ENCODE measurements around the gene GALNT17.

GALNT17 gene

DNA sequence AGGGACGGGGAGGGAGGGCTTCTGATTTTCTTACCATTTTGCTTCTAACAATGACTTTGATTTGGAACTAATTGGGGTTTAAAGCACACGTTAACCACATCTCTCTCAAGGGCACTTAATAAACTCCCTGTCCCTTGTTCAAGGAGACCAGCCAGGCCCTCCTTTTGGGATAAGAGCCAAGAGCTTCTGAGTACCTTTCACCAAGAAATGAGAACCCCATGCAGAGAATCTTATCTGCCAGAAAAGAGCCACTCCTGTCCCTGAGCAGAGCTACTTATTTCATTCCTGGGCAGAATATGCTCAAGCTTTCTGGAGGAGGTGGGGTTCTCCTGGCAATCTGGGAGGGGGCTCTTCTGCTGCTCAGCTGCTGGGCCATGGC, 574.6 kb downstream of the GALNT17 start:
- Histone ChIP-seq H3K27ac (ENCODE audit: low read depth, low read length) (no peak overlapping the region), H3K36me3 (ENCODE audit: control insufficient read depth, insufficient read depth, low read length) (no peaks in the 10 kb centered on the region), H3K4me3 (ENCODE audit: low read length) (no peak overlapping the region), H3K9ac (ENCODE audit: low read length) (no peak overlapping the region), H3K4me1 (ENCODE audit: control insufficient read depth, insufficient read depth, low read length) (no peaks in the 10 kb centered on the region), H3K27me3 (ENCODE audit: control insufficient read depth, insufficient read depth, low read length) (no peaks in the 10 kb centered on the region)

DNA sequence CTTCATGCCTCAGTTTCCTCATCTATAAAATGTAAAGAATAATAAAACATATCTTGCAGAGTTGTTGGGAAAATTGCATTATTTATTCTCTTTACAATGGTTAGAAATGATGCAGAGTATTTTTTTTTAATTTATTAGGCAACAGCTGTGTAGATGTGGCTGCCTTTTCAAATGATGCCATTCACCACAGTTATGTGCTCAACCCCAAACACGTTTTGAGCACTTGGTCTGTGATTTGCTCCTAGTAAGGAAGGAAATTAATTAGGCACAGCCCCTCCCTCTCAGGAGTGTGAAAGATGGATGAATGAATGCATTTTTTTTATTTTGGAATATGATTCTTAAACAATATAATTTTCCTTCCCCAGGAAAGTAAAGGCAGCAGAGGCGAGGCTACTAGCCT, 575.1 kb downstream of the GALNT17 start:
- no peak overlapping the region for H3K4me3 ChIP-seq (ENCODE audit: low read length)
- no peaks in the 10 kb centered on the region for H3K36me3 ChIP-seq (ENCODE audit: control insufficient read depth, insufficient read depth, low read length)

GRCh38 chr7:71708710-71709109, 576.8 kb downstream of the GALNT17 start:
- H3K4me1 ChIP-seq (ENCODE audit: control insufficient read depth, insufficient read depth, low read length) = no peaks in the 10 kb centered on the region
- H3K9ac ChIP-seq (ENCODE audit: low read length) = no peak overlapping the region

More for the DNA sequence above, 575.1 kb downstream of the GALNT17 start:
- Histone ChIP-seq H3K9ac (ENCODE audit: low read length) (no peak overlapping the region), H3K4me1 (ENCODE audit: control insufficient read depth, insufficient read depth, low read length) (no peaks in the 10 kb centered on the region), H3K27me3 (ENCODE audit: control insufficient read depth, insufficient read depth, low read length) (no peaks in the 10 kb centered on the region), H3K27ac (ENCODE audit: low read depth, low read length) (no peak overlapping the region)

GRCh38 chr7:71710442-71710841, 578.5 kb downstream of the GALNT17 start:
- Histone ChIP-seq H3K4me3 (ENCODE audit: low read length) (no peak overlapping the region), H3K36me3 (ENCODE audit: control insufficient read depth, insufficient read depth, low read length) (no peaks in the 10 kb centered on the region), H3K4me1 (ENCODE audit: control insufficient read depth, insufficient read depth, low read length) (no peaks in the 10 kb centered on the region), H3K27me3 (ENCODE audit: control insufficient read depth, insufficient read depth, low read length) (no peaks in the 10 kb centered on the region), H3K27ac (ENCODE audit: low read depth, low read length) (no peak overlapping the region), H3K9ac (ENCODE audit: low read length) (no peak overlapping the region)

More at GRCh38 chr7:71708710-71709109, 576.8 kb downstream of the GALNT17 start:
- Histone ChIP-seq H3K27ac (ENCODE audit: low read depth, low read length) (no peak overlapping the region), H3K4me3 (ENCODE audit: low read length) (no peak overlapping the region), H3K27me3 (ENCODE audit: control insufficient read depth, insufficient read depth, low read length) (no peaks in the 10 kb centered on the region), H3K36me3 (ENCODE audit: control insufficient read depth, insufficient read depth, low read length) (no peaks in the 10 kb centered on the region)

- Histone ChIP-seq H3K27ac (ENCODE audit: low read depth, low read length) (no peak overlapping the region), H3K4me3 (ENCODE audit: low read length) (no peak overlapping the region), H3K27me3 (ENCODE audit: control insufficient read depth, insufficient read depth, low read length) (no peaks in the 10 kb centered on the region), H3K4me1 (ENCODE audit: control insufficient read depth, insufficient read depth, low read length) (no peaks in the 10 kb centered on the region), H3K36me3 (ENCODE audit: control insufficient read depth, insufficient read depth, low read length) (no peaks in the 10 kb centered on the region), H3K9ac (ENCODE audit: low read length) (no peak overlapping the region)
Measured at GRCh38 chr7:71712653-71713180, 580.8 kb downstream of the GALNT17 start.

DNA sequence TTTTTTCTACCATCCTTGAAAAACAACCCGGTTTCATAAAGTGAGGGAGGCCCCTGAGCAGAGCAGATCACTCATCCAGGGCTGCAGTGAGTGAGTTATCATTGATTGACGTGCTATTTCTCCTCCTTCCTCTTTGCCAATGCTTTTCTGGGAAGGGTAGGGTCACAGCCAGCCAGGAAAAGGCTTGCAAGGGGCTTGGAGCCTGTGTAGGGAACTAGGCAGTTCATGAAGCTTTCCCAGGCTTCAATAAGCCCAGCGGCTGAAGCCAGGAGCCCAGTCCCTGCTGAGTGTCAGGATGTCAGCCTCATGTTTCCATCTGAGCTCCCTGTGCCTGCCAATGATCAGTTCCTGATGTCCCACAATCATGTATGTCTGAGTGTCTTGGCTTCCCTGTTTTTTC, 584.7 kb downstream of the GALNT17 start:
- Histone ChIP-seq H3K4me3 (ENCODE audit: low read length) (no peak overlapping the region), H3K9ac (ENCODE audit: low read length) (no peak overlapping the region), H3K4me1 (ENCODE audit: control insufficient read depth, insufficient read depth, low read length) (no peaks in the 10 kb centered on the region), H3K27ac (ENCODE audit: low read depth, low read length) (no peak overlapping the region), H3K36me3 (ENCODE audit: control insufficient read depth, insufficient read depth, low read length) (no peaks in the 10 kb centered on the region), H3K27me3 (ENCODE audit: control insufficient read depth, insufficient read depth, low read length) (no peaks in the 10 kb centered on the region)

GRCh38 chr7:71718563-71718962, 586.6 kb downstream of the GALNT17 start:
- no peaks in the 10 kb centered on the region for H3K27me3 ChIP-seq (ENCODE audit: control insufficient read depth, insufficient read depth, low read length)
- H3K4me1 ChIP-seq (ENCODE audit: control insufficient read depth, insufficient read depth, low read length) = no peaks in the 10 kb centered on the region
- no peak overlapping the region for H3K9ac ChIP-seq (ENCODE audit: low read length)
- H3K36me3 ChIP-seq (ENCODE audit: control insufficient read depth, insufficient read depth, low read length) = no peaks in the 10 kb centered on the region
- H3K4me3 ChIP-seq (ENCODE audit: low read length) = no peak overlapping the region
- H3K27ac ChIP-seq (ENCODE audit: low read depth, low read length) = no peak overlapping the region

GRCh38 chr7:71721742-71722141, 589.8 kb downstream of the GALNT17 start:
- no peaks in the 10 kb centered on the region for H3K4me1 ChIP-seq (ENCODE audit: control insufficient read depth, insufficient read depth, low read length)
- no peaks in the 10 kb centered on the region for H3K27me3 ChIP-seq (ENCODE audit: control insufficient read depth, insufficient read depth, low read length)
- no peaks in the 10 kb centered on the region for H3K36me3 ChIP-seq (ENCODE audit: control insufficient read depth, insufficient read depth, low read length)
- H3K27ac ChIP-seq (ENCODE audit: low read depth, low read length) = no peak overlapping the region
- no peak overlapping the region for H3K9ac ChIP-seq (ENCODE audit: low read length)
- H3K4me3 ChIP-seq (ENCODE audit: low read length) = no peak overlapping the region

- Histone ChIP-seq H3K4me3 (ENCODE audit: low read length) (no peak overlapping the region), H3K36me3 (ENCODE audit: control insufficient read depth, insufficient read depth, low read length) (no peaks in the 10 kb centered on the region), H3K27ac (ENCODE audit: low read depth, low read length) (no peak overlapping the region), H3K27me3 (ENCODE audit: control insufficient read depth, insufficient read depth, low read length) (no peaks in the 10 kb centered on the region), H3K9ac (ENCODE audit: low read length) (no peak overlapping the region), H3K4me1 (ENCODE audit: control insufficient read depth, insufficient read depth, low read length) (no peaks in the 10 kb centered on the region)
Measured at GRCh38 chr7:71723859-71724258, 591.9 kb downstream of the GALNT17 start.

- H3K9ac ChIP-seq (ENCODE audit: low read length) = no peak overlapping the region
- no peaks in the 10 kb centered on the region for H3K36me3 ChIP-seq (ENCODE audit: control insufficient read depth, insufficient read depth, low read length)
- H3K4me3 ChIP-seq (ENCODE audit: low read length) = no peak overlapping the region
- H3K27me3 ChIP-seq (ENCODE audit: control insufficient read depth, insufficient read depth, low read length) = no peaks in the 10 kb centered on the region
- H3K4me1 ChIP-seq (ENCODE audit: control insufficient read depth, insufficient read depth, low read length) = no peaks in the 10 kb centered on the region
- H3K27ac ChIP-seq (ENCODE audit: low read depth, low read length) = no peak overlapping the region
Measured at GRCh38 chr7:71727347-71727746, 595.4 kb downstream of the GALNT17 start.

GRCh38 chr7:71731740-71732139, 599.8 kb downstream of the GALNT17 start:
- no peak overlapping the region for H3K4me3 ChIP-seq (ENCODE audit: low read length)
- no peaks in the 10 kb centered on the region for H3K4me1 ChIP-seq (ENCODE audit: control insufficient read depth, insufficient read depth, low read length)
- H3K27me3 ChIP-seq (ENCODE audit: control insufficient read depth, insufficient read depth, low read length) = no peaks in the 10 kb centered on the region
- no peak overlapping the region for H3K27ac ChIP-seq (ENCODE audit: low read depth, low read length)
- H3K9ac ChIP-seq (ENCODE audit: low read length) = no peak overlapping the region
- H3K36me3 ChIP-seq (ENCODE audit: control insufficient read depth, insufficient read depth, low read length) = no peaks in the 10 kb centered on the region

DNA sequence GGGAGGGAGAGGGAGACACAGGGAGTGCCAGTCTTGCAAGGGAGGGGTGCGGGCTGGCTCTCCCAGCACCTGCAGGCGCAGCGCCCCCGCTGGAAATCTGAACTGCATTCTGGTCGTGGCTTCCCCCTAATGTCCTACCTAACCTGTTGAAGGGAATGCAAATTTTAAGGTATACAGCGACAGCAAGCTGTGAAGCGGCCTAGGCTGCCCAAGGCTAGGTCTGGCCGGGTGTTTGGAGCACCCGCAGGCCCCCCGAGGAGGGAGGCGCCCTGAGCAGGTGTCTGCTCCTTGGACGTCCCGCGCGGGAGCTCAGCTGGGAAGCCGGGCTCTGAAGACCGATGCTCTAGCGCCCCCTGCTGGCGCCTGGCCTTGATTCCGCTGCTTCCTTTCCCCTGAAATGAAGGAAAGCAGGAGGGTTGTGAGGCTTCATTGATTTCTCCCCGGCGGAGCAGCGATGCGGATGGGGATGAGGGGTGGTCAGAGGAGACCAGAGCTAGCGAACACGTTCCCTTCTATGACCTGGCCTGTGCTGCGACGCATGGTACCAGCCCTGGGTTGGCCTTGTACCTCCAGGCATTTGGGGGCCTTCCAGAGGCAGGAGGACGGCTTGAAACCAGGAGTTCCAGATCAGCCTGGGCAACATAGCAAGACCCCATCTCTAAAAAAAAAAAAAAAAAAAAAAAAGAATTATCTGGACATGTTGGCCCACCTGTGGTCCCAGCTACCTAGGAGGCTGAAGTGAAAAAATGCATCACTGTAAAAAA, 601.3 kb downstream of the GALNT17 start:
- Histone ChIP-seq H3K4me3 (ENCODE audit: low read length) (peak overlapping the region; percentile 51), H3K36me3 (ENCODE audit: control insufficient read depth, insufficient read depth, low read length) (no peaks in the 10 kb centered on the region), H3K9ac (ENCODE audit: low read length) (no peak overlapping the region)

GRCh38 chr7:71735961-71736556, 604.1 kb downstream of the GALNT17 start:
- Histone ChIP-seq H3K4me1 (ENCODE audit: control insufficient read depth, insufficient read depth, low read length) (no peaks in the 10 kb centered on the region), H3K27me3 (ENCODE audit: control insufficient read depth, insufficient read depth, low read length) (no peaks in the 10 kb centered on the region), H3K36me3 (ENCODE audit: control insufficient read depth, insufficient read depth, low read length) (no peaks in the 10 kb centered on the region), H3K9ac (ENCODE audit: low read length) (no peak overlapping the region), H3K4me3 (ENCODE audit: low read length) (no peak overlapping the region), H3K27ac (ENCODE audit: low read depth, low read length) (no peak overlapping the region)

More for the DNA sequence above, 601.3 kb downstream of the GALNT17 start:
- Histone ChIP-seq H3K4me1 (ENCODE audit: control insufficient read depth, insufficient read depth, low read length) (no peaks in the 10 kb centered on the region), H3K27me3 (ENCODE audit: control insufficient read depth, insufficient read depth, low read length) (no peaks in the 10 kb centered on the region), H3K27ac (ENCODE audit: low read depth, low read length) (no peak overlapping the region)
